Endothelial cell of umbilical vein (primary cell): Measurements from ENCODE around the gene CFAP97.

ENCODE experiments used
- CTCF ChIP-seq, 2 donors: IDR thresholded peaks; 1 replicate in 1 of 2; 2 replicates in 1 of 2; pipeline ENCODE4 v1.5.1; 2011; ENCODE audit warnings: low read length in 2 of 2, mild to moderate bottlenecking in 2 of 2, moderate library complexity in 2 of 2, control low read depth in 1 of 2, inconsistent platforms in 1 of 2, low read depth in 1 of 2; ENCODE audit not compliant: insufficient read depth in 1 of 2; ENCODE audit errors: extremely low read depth in 1 of 2
- EZH2 ChIP-seq: IDR thresholded peaks from 2 replicates; pipeline ENCODE4 v1.6.1; 2012; ENCODE audit warnings: borderline replicate concordance, low read depth, mild to moderate bottlenecking, moderate library complexity, low read length, inconsistent platforms; ENCODE audit not compliant: severe bottlenecking
- MAX ChIP-seq: IDR thresholded peaks from 2 replicates; pipeline ENCODE4 v1.6.1; 2011; ENCODE audit not compliant: insufficient read depth, insufficient read length
- POLR2A ChIP-seq: IDR thresholded peaks from 2 replicates; pipeline ENCODE4 v1.6.1; 2012; ENCODE audit warnings: low read depth, mild to moderate bottlenecking, control low read depth, low read length
- POLR2AphosphoS5 ChIP-seq: IDR thresholded peaks from 2 replicates; pipeline ENCODE4 v1.6.1; 2012; ENCODE audit warnings: low read depth, mild to moderate bottlenecking, control low read depth, low read length, moderate library complexity; ENCODE audit not compliant: insufficient read depth

- TF ChIP-seq CTCF (IDR thresholded peaks at IDR 0.05; ENCODE audit: extremely low read depth in 1 of 2, insufficient read depth in 1 of 2, low read depth in 1 of 2, low read length in 2 of 2) (no peak), MAX (no peak), POLR2A (no peak), EZH2 (no peak), POLR2AphosphoS5 (no peak)
Observed at GRCh38 chr4:185194924-185195888, 8.6 kb downstream of the CFAP97 start.
